NCI-H2171 (cell line): ENCODE data around the gene ZNF107.

Experiments
- DNase-seq: peaks from one replicate; lab custom pipeline; 2025; lab: John Stamatoyannopoulos, UW

ZNF107 gene

DNA sequence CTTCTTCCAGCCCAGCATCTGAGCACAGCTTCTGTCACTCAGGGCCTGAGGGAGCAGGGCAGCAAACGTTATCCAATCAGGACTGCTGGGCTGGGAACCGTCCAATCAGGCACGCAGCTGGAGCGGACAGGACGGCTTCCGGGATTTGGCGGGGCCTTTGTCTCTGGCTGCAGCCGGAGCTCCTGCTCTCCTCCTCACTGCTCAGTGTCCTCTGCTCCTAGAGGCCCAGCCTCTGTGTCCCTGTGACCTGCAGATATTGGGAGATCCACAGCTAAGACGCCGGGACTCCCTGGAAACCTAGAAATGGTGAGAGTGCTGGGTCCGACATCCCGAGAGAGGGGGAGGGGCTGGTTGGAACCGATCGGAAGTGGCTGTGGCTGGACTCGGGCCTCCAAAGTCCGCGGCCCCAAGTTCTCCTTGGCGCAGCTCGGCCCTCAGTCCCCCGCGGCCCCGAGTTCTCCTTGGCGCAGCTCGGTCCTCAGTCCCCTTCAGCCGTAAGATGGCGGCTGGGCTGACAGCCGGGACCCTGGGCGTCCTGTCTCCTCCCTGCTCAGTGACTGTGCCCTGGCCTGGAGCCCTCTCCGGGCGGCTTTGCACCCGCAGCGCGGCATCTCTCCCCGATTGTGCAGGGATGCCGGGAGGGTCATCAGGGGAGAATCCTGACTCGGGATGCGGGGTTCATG, at the start of gene ZNF107:
TSS of gene ZNF107 (plus strand) at position 154 of the 683 bp plus-strand sequence. CDS start at position 304, 150 bp downstream.
- DNase-seq, result peak; percentile 72

DNA sequence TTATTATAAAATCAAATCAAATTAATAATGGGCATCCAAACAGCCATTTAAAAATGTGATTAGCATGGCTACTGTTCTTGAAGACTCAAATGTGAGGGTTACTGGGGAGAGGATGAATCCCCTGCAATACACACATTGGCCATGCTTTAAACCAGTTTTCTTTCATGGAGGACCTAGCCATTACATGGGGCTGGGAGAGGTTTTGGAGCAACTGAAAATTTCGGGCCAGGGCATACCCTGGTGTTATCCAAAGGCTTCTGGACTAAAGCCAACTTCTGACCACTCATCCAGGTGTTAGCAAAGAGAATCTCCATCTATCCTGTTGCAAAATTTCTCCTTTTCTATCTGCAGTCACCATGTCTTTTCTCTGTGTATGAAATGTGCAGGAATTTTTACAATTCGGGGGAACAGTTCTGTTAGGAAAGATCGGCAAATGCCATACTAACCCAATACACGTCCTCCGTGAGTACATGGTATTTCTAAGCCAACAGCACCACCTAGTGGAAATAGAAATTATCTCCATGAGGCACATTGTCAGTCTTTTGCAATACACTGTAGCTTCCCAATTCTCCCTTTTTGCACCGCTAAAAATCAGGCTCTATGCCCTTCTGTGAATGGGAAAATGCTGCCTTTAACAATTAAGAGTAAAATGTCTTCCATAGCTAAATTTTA, 47.0 kb upstream of the ZNF107 start:
- peak; percentile 25 for DNase-seq

- no peak for DNase-seq
Observed at GRCh38 chr7:64619705-64620104, 46.2 kb upstream of the ZNF107 start.

- no peak for DNase-seq
Observed at GRCh38 chr7:64621656-64622055, 44.3 kb upstream of the ZNF107 start.

DNA sequence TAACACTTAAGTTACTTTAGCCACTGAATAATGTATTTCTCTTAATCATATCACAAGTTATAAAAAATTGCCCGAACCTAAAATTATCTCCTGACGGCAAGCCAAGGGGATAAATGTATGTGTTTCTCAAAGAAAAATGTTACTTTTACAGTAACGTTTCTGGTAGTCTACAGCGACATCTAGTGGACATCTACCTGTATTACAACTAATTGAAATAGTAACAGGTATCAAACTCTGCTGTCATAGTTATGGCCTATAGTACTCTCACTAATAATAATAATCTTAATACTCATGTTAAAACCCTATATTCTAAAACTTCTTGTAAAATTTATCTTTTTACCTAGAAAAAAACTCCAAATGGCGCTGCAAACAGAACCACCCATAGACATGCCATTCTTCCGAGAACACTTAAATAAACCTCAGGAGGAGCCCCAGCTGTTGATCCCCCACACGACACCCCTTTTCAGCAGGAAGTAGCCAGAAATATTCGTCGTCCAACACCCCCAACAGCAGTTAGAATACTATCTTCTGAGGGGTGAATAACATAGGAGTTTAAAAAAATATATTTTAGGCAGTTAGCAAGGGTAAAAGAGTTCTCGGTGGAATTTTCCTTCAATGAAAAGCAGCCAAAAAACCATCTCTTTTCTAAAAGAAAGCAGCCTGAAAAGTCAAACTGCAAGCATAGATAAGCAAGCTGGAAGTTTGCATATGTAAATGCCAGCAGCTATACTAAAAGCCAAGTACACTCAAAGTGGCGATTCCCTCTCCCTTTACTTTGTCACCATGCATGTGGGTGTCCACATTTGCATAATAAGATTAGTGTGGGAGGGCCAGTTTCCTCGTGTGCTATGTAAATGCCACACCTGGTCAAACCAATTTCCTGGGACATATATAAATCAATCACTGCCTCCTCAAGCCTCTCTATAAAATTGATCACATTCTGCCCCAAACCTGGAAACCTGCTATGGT, 40.5 kb upstream of the ZNF107 start:
- no peak for DNase-seq

GRCh38 chr7:64626083-64626469, 39.9 kb upstream of the ZNF107 start:
- DNase-seq, result no peak

GRCh38 chr7:64626557-64626956, 39.4 kb upstream of the ZNF107 start:
- DNase-seq, result no peak

- no peak for DNase-seq
Observed at GRCh38 chr7:64628192-64628591, 37.7 kb upstream of the ZNF107 start.

GRCh38 chr7:64628721-64629120, 37.2 kb upstream of the ZNF107 start:
- DNase-seq, result no peak

DNA sequence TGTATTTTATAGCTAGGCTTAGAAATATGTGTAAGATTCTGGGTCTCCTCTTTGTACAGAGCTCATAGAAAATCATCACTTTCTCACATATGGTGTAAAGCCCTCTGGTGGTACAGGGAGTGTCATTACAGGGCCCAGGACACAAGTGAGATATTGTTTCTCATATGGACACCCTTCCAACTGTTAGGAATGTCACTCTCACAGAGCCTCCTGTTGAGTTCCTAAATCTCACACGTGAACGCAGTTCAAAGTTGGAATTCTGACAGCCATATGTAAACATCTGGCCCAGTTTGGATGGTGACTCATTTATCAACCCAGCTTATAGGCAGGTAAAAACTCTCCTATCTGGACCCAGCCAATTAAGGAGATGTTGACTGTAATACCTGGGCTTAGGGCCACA, 35.4 kb upstream of the ZNF107 start:
- peak; percentile 4 for DNase-seq

- no peak for DNase-seq
Observed at GRCh38 chr7:64632029-64632428, 33.9 kb upstream of the ZNF107 start.

- no peak for DNase-seq
Observed at GRCh38 chr7:64633401-64633800, 32.5 kb upstream of the ZNF107 start.

- DNase-seq, result no peak
Observed at GRCh38 chr7:64634406-64635062, 31.4 kb upstream of the ZNF107 start.

DNA sequence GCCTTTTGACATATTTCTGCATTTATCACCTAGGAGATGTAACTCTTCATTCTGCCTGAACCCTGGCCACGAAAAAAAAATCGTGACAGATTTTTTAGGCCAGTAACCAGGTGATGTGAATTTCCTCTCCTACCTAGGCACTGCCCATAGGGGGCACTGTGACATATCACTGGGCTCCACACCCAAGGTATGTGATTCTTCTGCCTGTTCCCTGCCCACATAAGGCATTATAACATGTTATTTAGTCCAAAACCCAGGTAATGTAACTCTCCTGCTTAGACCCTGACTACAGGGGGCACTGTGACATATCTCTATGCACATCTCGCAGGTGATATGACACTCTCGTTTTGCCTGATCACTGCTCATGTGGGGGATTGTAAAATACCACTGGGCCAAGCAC, 29.5 kb upstream of the ZNF107 start:
- DNase-seq, result no peak

DNA sequence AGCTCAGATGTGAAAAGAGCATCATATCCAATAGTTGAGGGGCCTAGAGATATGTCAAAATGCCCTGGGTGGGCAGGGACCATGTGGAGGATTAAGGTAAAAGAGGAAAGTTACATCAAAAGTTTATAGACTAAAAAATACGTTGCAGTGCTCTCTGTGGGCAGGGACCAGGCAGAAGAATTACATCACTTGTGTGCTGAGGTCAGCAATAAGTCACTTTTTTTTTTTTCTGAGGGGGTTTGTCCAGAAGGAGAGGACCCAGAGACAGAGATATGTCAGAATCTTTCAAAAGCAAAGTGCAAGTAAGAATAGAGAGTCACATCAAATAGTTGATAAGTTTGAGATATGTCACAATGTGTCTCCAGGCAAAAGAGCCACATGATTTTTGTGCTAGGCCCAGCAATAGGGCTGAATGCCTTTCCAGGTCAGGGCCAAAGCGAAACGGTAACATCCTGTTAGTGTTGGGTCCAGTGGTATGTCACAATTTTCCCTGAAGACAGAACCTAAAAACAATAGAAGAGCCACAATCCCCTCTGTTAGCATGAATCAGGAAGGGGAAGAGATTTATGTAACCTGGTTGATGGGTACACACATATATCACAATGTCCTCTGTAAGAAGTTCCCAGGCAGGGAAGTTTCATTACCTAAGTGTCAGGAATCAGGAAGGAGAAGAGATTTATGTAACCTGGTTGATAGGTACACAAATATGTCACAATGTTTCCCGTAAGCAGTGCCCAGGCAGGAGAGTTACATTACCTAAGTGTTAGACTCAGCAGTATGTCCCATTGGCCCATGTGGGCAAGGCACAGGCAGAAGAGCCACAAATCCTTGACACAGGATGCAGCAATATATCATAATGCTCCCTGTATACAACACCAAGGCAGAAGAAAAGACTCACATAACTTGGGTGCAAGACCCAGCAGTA, 28.1 kb upstream of the ZNF107 start:
- no peak for DNase-seq

DNA sequence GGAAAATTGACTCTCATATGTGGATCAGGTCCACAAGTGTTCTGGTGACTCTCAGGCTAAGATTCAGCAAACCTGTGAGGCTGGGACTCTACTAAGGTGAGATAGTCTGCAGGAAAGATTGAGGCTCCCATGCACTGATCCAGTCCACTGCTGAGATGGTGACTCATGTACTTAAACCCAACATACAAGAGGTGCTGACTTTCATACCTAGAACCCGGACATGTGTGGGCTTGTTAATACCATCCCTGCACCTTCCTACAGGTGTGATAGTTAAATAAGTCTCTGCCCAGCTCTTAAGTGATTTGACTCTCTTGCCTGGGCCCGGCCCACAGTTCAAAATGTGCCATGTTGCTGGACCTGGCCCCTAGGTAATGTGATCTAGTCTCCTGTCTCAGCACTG, 27.1 kb upstream of the ZNF107 start:
- no peak for DNase-seq

- DNase-seq, result no peak
Observed at GRCh38 chr7:64639267-64640001, 26.5 kb upstream of the ZNF107 start.

DNA sequence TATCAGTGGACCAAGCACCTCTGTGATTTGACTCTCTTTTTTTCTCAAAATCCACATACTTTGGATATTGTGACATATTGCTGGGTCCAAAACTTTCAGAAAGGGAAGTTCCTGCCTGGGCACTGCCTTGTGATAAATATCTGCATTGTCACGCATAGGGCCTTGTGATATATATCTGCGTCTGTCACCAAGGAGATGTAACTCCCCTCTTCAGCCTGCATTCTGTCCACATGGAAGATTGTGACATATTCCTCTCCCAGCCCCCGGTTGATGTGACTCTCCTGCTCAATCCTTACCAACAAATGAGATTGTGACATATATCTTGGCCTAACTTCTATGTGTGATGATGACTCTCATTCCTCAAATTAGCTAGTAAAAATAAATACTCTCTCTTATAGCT, 25.4 kb upstream of the ZNF107 start:
- no peak for DNase-seq

GRCh38 chr7:64642046-64642445, 23.9 kb upstream of the ZNF107 start:
- no peak for DNase-seq

DNA sequence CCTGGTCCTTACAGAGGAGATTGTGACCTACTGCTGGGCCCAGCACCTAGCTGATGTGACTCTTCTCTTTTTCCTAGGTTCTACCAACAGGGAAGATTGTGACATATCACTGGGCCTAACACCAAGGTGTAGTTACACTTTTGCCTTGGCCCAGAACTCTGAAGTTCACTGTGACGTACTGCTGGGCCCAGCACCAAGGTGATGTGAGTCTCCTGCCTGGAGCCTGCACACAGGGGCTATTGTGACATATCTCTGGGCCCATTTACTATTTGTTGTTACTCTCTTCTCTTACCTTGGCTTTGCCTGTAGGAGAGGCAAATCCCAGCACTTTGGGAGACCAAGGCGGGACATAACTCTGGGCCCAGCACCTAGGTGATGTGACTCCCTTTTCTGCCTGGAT, 23.1 kb upstream of the ZNF107 start:
- no peak for DNase-seq
